PC-3 (cell line): ENCODE data around the gene FSTL1.

Experiments
- EZH2phosphoT487 ChIP-seq: fragments of 300-600 bp; sonication (generic); IDR thresholded peaks from 2 replicates; pipeline ENCODE4 v1.6.1; 2018; ENCODE audit warnings: mild to moderate bottlenecking, antibody characterized with exemption, low read length, borderline replicate concordance
- TF ChIP-seq, protein P1 (sequence below): fragments of 300-600 bp; sonication (generic); conservative IDR thresholded peaks from 2 replicates; pipeline ENCODE4 v1.5.1; 2017; ENCODE audit warnings: antibody characterized with exemption, low read depth, mild to moderate bottlenecking, low read length

GRCh38 chr3:120424506-120424905, 26.3 kb downstream of the FSTL1 start:
- TF ChIP-seq, protein P1, sequence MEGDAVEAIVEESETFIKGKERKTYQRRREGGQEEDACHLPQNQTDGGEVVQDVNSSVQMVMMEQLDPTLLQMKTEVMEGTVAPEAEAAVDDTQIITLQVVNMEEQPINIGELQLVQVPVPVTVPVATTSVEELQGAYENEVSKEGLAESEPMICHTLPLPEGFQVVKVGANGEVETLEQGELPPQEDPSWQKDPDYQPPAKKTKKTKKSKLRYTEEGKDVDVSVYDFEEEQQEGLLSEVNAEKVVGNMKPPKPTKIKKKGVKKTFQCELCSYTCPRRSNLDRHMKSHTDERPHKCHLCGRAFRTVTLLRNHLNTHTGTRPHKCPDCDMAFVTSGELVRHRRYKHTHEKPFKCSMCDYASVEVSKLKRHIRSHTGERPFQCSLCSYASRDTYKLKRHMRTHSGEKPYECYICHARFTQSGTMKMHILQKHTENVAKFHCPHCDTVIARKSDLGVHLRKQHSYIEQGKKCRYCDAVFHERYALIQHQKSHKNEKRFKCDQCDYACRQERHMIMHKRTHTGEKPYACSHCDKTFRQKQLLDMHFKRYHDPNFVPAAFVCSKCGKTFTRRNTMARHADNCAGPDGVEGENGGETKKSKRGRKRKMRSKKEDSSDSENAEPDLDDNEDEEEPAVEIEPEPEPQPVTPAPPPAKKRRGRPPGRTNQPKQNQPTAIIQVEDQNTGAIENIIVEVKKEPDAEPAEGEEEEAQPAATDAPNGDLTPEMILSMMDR, result no peak
- TF ChIP-seq EZH2phosphoT487, result no peak
